SK-N-SH (cell line): Measurements from ENCODE around the gene CCDC171. TPM values are rescaled to one million over a fixed set of nuclear protein-coding genes. Genes with fewer than 3 reads are reported as not detected.

ENCODE experiments used
- CTCF ChIA-PET: fragments of 300-600, 350-600 bp; formaldehyde crosslinking; extraction: SDS; loops from one replicate; lab custom pipeline; 2021; lab: Yijun Ruan, JAX
- POLR2A ChIA-PET: fragments of 350-600 bp; sonication (Branson Sonifier 250); formaldehyde crosslinking; extraction: SDS; loops from one replicate; lab custom pipeline; 2020; ENCODE audit warnings: antibody characterized with exemption, inconsistent platforms; lab: Yijun Ruan, JAX
- DNase-seq: peaks from one replicate; pipeline ENCODE4 v3.0.0; 2012
- H2AFZ ChIP-seq: fragments of 200-600 bp; sonication (generic); 2 replicates; pipeline ENCODE4 v1.8.1; 2016; ENCODE audit warnings: antibody characterized with exemption, mild to moderate bottlenecking, low read depth
- H3F3A ChIP-seq: fragments of 200-600 bp; sonication (generic); replicated peaks from 2 replicates; pipeline ENCODE3; 2016; ENCODE audit warnings: antibody characterized with exemption, mild to moderate bottlenecking; ENCODE audit not compliant: insufficient read depth
- H3K27ac ChIP-seq, 2 experiments: fragments of 200-500 bp in 1 of 2; fragments of 200-600 bp in 1 of 2; sonication (Bioruptor generic) in 1 of 2; sonication (generic), shearing (Covaris generic) in 1 of 2; 2 replicates each; pipeline versions ENCODE4 v1.5.1 to v1.6.1; 2014 to 2016; ENCODE audit warnings: low read depth in 2 of 2, inconsistent platforms in 1 of 2, low read length in 1 of 2, mild to moderate bottlenecking in 1 of 2, mixed read lengths in 1 of 2
- H3K27me3 ChIP-seq: fragments of 200-600 bp; sonication (generic), shearing (Covaris generic); 2 replicates; pipeline ENCODE4 v1.6.1; 2016; ENCODE audit warnings: mixed run types; ENCODE audit not compliant: insufficient read depth
- H3K36me3 ChIP-seq, 2 experiments: fragments of 200-500 bp in 1 of 2; fragments of 200-600 bp in 1 of 2; sonication (Bioruptor generic) in 1 of 2; sonication (generic) in 1 of 2; replicated peaks in 1 of 2; 2 replicates each; pipeline versions ENCODE3 to v1.5.1; 2014 to 2016; ENCODE audit warnings: low read length in 1 of 2, mild to moderate bottlenecking in 1 of 2; ENCODE audit not compliant: insufficient read depth in 2 of 2, control insufficient read depth in 1 of 2
- H3K4me1 ChIP-seq, 2 experiments: fragments of 200-500 bp in 1 of 2; fragments of 200-600 bp in 1 of 2; sonication (Bioruptor generic) in 1 of 2; sonication (generic), shearing (Covaris generic) in 1 of 2; 2 replicates each; pipeline versions ENCODE4 v1.5.1 to v1.6.1; 2014 to 2016; ENCODE audit warnings: low read depth in 1 of 2, low read length in 1 of 2, mixed run types in 1 of 2; ENCODE audit not compliant: insufficient read depth in 2 of 2, control insufficient read depth in 1 of 2
- H3K4me2 ChIP-seq: fragments of 200-600 bp; sonication (generic), shearing (Covaris generic); 2 replicates; pipeline ENCODE4 v1.6.1; 2017; ENCODE audit warnings: mixed run types
- H3K4me3 ChIP-seq, 2 experiments: fragments of 200-500 bp in 1 of 2; fragments of 200-600 bp in 1 of 2; sonication (Bioruptor generic) in 1 of 2; sonication (generic), shearing (Covaris generic) in 1 of 2; 2 replicates each; pipeline versions ENCODE4 v1.5.1 to v1.8.1; 2014 to 2016; ENCODE audit warnings: low read depth in 2 of 2, inconsistent platforms in 1 of 2, low read length in 1 of 2, mild to moderate bottlenecking in 1 of 2, mixed read lengths in 1 of 2, moderate library complexity in 1 of 2
- H3K79me2 ChIP-seq: fragments of 200-600 bp; sonication (generic); 2 replicates; pipeline ENCODE4 v1.8.1; 2017; ENCODE audit warnings: mild to moderate bottlenecking; ENCODE audit not compliant: insufficient read depth
- H3K9ac ChIP-seq: fragments of 200-600 bp; sonication (generic); 2 replicates; pipeline ENCODE4 v1.6.1; 2017; ENCODE audit warnings: mixed run types
- H3K9me2 ChIP-seq: fragments of 200-600 bp; sonication (generic); 2 replicates; pipeline ENCODE4 v1.6.1; 2017; ENCODE audit warnings: mixed run types
- H3K9me3 ChIP-seq: fragments of 200-600 bp; sonication (generic); 2 replicates; pipeline ENCODE4 v1.6.1; 2017; ENCODE audit warnings: mixed run types, mild to moderate bottlenecking, moderate library complexity
- H4K20me1 ChIP-seq: fragments of 200-600 bp; sonication (generic); 2 replicates; pipeline ENCODE4 v1.6.1; 2017; ENCODE audit warnings: mild to moderate bottlenecking, mixed run types; ENCODE audit not compliant: insufficient read depth
- CHD2 ChIP-seq: fragments of 150-350 bp; IDR thresholded peaks from 2 replicates; pipeline ENCODE4 v1.6.1; 2018; ENCODE audit warnings: low read length; ENCODE audit not compliant: partially characterized antibody
- ELF1 ChIP-seq: IDR thresholded peaks from 2 replicates; pipeline ENCODE4 v1.4.0; 2012
- FOSL2 ChIP-seq: IDR thresholded peaks from 2 replicates; pipeline ENCODE4 v1.4.0; 2012; ENCODE audit warnings: low read depth, mild to moderate bottlenecking, moderate library complexity, borderline replicate concordance
- FOXM1 ChIP-seq: IDR thresholded peaks from 2 replicates; pipeline ENCODE4 v1.4.0; 2012; ENCODE audit warnings: low read depth, mild to moderate bottlenecking
- GABPA ChIP-seq: IDR thresholded peaks from 2 replicates; pipeline ENCODE4 v1.4.0; 2012; ENCODE audit warnings: low read depth, mild to moderate bottlenecking
- JUND ChIP-seq: IDR thresholded peaks from 2 replicates; pipeline ENCODE4 v1.4.0; 2012
- MXI1 ChIP-seq: IDR thresholded peaks from 2 replicates; pipeline ENCODE4 v1.6.1; 2012; ENCODE audit warnings: mild to moderate bottlenecking, low read depth, low read length, improper control_type of control experiment
- NFIC ChIP-seq: IDR thresholded peaks from 2 replicates; pipeline ENCODE4 v1.4.0; 2012; ENCODE audit warnings: borderline replicate concordance
- PBX3 ChIP-seq: IDR thresholded peaks from 2 replicates; pipeline ENCODE4; 2012
- POLR2AphosphoS5 ChIP-seq: IDR thresholded peaks from 2 replicates; pipeline ENCODE4 v1.6.1; 2012; ENCODE audit warnings: low read depth, low read length
- RAD21 ChIP-seq: IDR thresholded peaks from 2 replicates; pipeline ENCODE4 v1.6.1; 2012; ENCODE audit warnings: mild to moderate bottlenecking, low read length
- RFX5 ChIP-seq: IDR thresholded peaks from 2 replicates; pipeline ENCODE4 v1.6.1; 2012; ENCODE audit warnings: mild to moderate bottlenecking, improper control_type of control experiment, low read length
- SIN3A ChIP-seq: IDR thresholded peaks from 2 replicates; pipeline ENCODE4 v1.6.1; 2012; ENCODE audit warnings: low read depth, mild to moderate bottlenecking, low read length, moderate library complexity, borderline replicate concordance
- TAF1 ChIP-seq: IDR thresholded peaks from 2 replicates; pipeline ENCODE4 v1.6.1; 2012; ENCODE audit warnings: low read depth, mild to moderate bottlenecking, low read length, moderate library complexity, borderline replicate concordance
- TCF12 ChIP-seq: IDR thresholded peaks from 2 replicates; pipeline ENCODE4 v1.4.0; 2012
- YY1 ChIP-seq: IDR thresholded peaks from 2 replicates; pipeline ENCODE4 v1.4.0; 2012; ENCODE audit warnings: low read depth, mild to moderate bottlenecking
- WGBS: methylation state at CpG from one replicate; pipeline ENCODE4 v1.1.6; 2017; ENCODE audit warnings: low lambda C conversion rate; 5-methylcytosine and 5-hydroxymethylcytosine counted together
- polyA plus RNA-seq, 3 experiments: library from polyadenylated mRNA; depleted of rRNA; stranded (reverse); fragments of >200 nt; gene quantifications; 2 replicates each; pipeline ENCODE4 v1.2.3, GENCODE V29; 2012
- TF ChIP-seq, protein P1 (sequence below): IDR thresholded peaks from 2 replicates; pipeline ENCODE4 v1.4.0; 2012; ENCODE audit warnings: low read depth
- TF ChIP-seq, protein P2 (sequence below): IDR thresholded peaks from 2 replicates; pipeline ENCODE4 v1.6.1; 2012; ENCODE audit warnings: mild to moderate bottlenecking, low read depth, low read length, moderate library complexity

Gene CCDC171
- polyA plus RNA-seq, 1 of the 3 experiments (the other 2 are of a cell fraction): 0.54 TPM

GRCh38 chr9:15722888-15723287 is 170.0 kb downstream of the CCDC171 start (continued):
- TF ChIP-seq PBX3 (no peak), POLR2AphosphoS5 (no peak)
- TF ChIP-seq, all 33 proteins: peak for 0

DNA sequence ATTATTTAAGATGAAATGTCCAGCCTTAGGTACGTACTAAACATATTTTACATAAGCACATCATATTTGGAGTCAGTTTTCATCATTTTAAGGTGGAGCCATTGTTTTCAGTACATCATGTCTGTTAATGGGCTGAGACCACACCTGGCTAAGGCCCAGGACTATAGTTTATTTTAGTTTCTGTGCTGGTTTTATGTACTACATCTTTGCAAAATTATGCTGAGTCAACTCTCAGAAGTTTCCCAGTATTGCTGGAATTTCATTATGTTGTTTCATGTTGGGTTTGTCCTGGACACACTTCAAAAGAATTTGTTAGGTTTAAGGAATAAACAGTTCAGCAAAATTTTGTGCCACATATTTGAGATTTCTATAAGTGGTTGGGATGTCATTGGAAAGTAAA is 171.2 kb downstream of the CCDC171 start:
- no peak for DNase-seq

DNA sequence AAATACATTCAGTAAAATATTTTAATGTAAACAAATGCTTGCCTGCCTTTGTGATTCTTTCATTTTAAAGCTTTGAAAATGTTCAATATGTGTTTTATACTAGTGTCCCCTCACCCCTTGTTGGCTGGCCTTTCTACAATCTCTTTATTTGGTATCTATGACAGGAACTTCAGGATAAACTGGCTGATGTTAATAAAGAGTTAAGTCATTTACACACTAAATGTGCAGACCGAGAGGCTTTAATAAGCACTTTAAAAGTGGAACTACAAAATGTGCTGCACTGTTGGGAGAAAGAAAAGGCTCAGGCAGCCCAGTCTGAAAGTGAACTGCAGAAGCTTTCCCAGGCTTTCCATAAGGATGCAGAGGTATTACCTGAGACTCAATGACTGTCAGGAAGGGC is 171.8 kb downstream of the CCDC171 start:
- Histone ChIP-seq H3K9me3 (no peaks in the 10 kb centered on the region), H3K4me3 (no peak overlapping the region), H3F3A (peaks cover 5% of the 10 kb centered on the region), H3K36me3 (no peaks in the 10 kb centered on the region), H3K4me2 (no peak overlapping the region), H3K9ac (no peak overlapping the region), H3K79me2 (no peaks in the 10 kb centered on the region), H4K20me1 (no peaks in the 10 kb centered on the region), H3K4me1 (no peaks in the 10 kb centered on the region; a peak in 1 of 4 replicates), H2AFZ (no peak overlapping the region), H3K27me3 (no peaks in the 10 kb centered on the region), H3K9me2 (no peaks in the 10 kb centered on the region), H3K27ac (no peak overlapping the region)
- 33% methylated on average over 1 of the region's 1 CpG for WGBS
- CTCF ChIA-PET: no interaction called here
- POLR2A ChIA-PET: no interaction called here
- no peak for TF ChIP-seq ELF1
- TF ChIP-seq JUND: no peak
- no peak for TF ChIP-seq YY1
- TF ChIP-seq MXI1: no peak
- TF ChIP-seq RFX5: no peak
- no peak for TF ChIP-seq CHD2
- TF ChIP-seq FOSL2: no peak
- no peak for TF ChIP-seq SIN3A
- TF ChIP-seq GABPA: no peak
- no peak for TF ChIP-seq NFIC
- TF ChIP-seq, protein P1, sequence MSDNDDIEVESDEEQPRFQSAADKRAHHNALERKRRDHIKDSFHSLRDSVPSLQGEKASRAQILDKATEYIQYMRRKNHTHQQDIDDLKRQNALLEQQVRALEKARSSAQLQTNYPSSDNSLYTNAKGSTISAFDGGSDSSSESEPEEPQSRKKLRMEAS: no peak
- no peak for TF ChIP-seq FOXM1
- no peak for TF ChIP-seq TAF1
- no peak for TF ChIP-seq TCF12
- TF ChIP-seq PBX3: no peak
- TF ChIP-seq, protein P2, sequence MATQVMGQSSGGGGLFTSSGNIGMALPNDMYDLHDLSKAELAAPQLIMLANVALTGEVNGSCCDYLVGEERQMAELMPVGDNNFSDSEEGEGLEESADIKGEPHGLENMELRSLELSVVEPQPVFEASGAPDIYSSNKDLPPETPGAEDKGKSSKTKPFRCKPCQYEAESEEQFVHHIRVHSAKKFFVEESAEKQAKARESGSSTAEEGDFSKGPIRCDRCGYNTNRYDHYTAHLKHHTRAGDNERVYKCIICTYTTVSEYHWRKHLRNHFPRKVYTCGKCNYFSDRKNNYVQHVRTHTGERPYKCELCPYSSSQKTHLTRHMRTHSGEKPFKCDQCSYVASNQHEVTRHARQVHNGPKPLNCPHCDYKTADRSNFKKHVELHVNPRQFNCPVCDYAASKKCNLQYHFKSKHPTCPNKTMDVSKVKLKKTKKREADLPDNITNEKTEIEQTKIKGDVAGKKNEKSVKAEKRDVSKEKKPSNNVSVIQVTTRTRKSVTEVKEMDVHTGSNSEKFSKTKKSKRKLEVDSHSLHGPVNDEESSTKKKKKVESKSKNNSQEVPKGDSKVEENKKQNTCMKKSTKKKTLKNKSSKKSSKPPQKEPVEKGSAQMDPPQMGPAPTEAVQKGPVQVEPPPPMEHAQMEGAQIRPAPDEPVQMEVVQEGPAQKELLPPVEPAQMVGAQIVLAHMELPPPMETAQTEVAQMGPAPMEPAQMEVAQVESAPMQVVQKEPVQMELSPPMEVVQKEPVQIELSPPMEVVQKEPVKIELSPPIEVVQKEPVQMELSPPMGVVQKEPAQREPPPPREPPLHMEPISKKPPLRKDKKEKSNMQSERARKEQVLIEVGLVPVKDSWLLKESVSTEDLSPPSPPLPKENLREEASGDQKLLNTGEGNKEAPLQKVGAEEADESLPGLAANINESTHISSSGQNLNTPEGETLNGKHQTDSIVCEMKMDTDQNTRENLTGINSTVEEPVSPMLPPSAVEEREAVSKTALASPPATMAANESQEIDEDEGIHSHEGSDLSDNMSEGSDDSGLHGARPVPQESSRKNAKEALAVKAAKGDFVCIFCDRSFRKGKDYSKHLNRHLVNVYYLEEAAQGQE: no peak
- DNase-seq: no peak

More for the DNA sequence above, 171.2 kb downstream of the CCDC171 start:
- Histone ChIP-seq H3K27ac (no peak overlapping the region), H3K4me2 (no peak overlapping the region), H4K20me1 (no peaks in the 10 kb centered on the region), H3K27me3 (no peaks in the 10 kb centered on the region), H3F3A (peaks cover 5% of the 10 kb centered on the region), H3K4me3 (no peak overlapping the region), H3K9me2 (no peaks in the 10 kb centered on the region), H3K79me2 (no peaks in the 10 kb centered on the region), H3K36me3 (no peaks in the 10 kb centered on the region), H2AFZ (no peak overlapping the region), H3K9ac (no peak overlapping the region), H3K9me3 (no peaks in the 10 kb centered on the region), H3K4me1 (no peaks in the 10 kb centered on the region; a peak in 1 of 4 replicates)
- no peak for TF ChIP-seq TCF12
- TF ChIP-seq RAD21: no peak
- TF ChIP-seq TAF1: no peak
- no peak for TF ChIP-seq SIN3A
- no peak for TF ChIP-seq MXI1
- no peak for TF ChIP-seq YY1
- 92% methylated on average over 1 of the region's 1 CpG for WGBS
- CTCF ChIA-PET: no interaction called here
- POLR2A ChIA-PET: no interaction called here
